ENCODE measurements around the gene CACNG4. TPM values are rescaled to one million over a fixed set of nuclear protein-coding genes. Genes with fewer than 3 reads are reported as not detected.
A peak's percentile ranks its signal among the peaks of the same experiment; 100 is the strongest.
"Not testable (repeated sequence)": the region's sequence is repeated elsewhere in the genome, so short reads cannot be mapped to it uniquely, and the experiment has no call there.

Gene CACNG4
- total RNA-seq, 4 donors from 2014 or later, result not detected

- Histone ChIP-seq H3K4me1 (peaks cover 4 to 11% of the 10 kb centered on the region in 2 donors), H3K27ac (no peak overlapping the region), H3K9me3 (no peaks in the 10 kb centered on the region), H3K36me3 (no peaks in the 10 kb centered on the region), H3K27me3 (peaks cover 9 to 10% (median 10%) of the 10 kb centered on the region in 3 donors), H3K4me3 (no peak overlapping the region)
- DNase-seq (no peak), ATAC-seq (no peak)
- in situ Hi-C loops (cut with MboI; ENCODE audit: low sequenced_read_pairs in 4 of 4), result no loop called here
- intact Hi-C loops (cut with DNase I; ENCODE audit: low total_unique reads), result loop anchor here (5.0 kb wide), 1 partner anchor 255 kb away; no protein-coding TSS in a partner anchor
- no peak for TF ChIP-seq CTCF (IDR thresholded peaks at IDR 0.05 in 4 of 5, conservative IDR thresholded peaks at IDR 0.05 in 1 of 5)
- TF ChIP-seq POLR2A (IDR thresholded peaks at IDR 0.05), result no peak
These were observed 7.4 kb downstream of the CACNG4 start for GRCh38 chr17:66971730-66972441.

- ATAC-seq; H3K27me3 ChIP-seq; H3K27ac ChIP-seq; in situ Hi-C loops (cut with MboI; ENCODE audit: low sequenced_read_pairs in 4 of 4); H3K4me3 ChIP-seq; DNase-seq; H3K36me3 ChIP-seq; H3K9me3 ChIP-seq: not testable (repeated sequence)
- peaks cover 7 to 17% of the 10 kb centered on the region in 2 donors for H3K4me1 ChIP-seq
- intact Hi-C loops (cut with DNase I; ENCODE audit: low total_unique reads), result loop anchor here (5.0 kb wide), 1 partner anchor 255 kb away; no protein-coding TSS in a partner anchor
These were observed 7.9 kb downstream of the CACNG4 start for GRCh38 chr17:66972442-66972830.

GRCh38 chr17:66975188-66975587 lies 10.7 kb downstream of the CACNG4 start:
- Histone ChIP-seq H3K4me1 (peaks cover 26 to 33% of the 10 kb centered on the region in 2 donors), H3K27me3 (no peaks in the 10 kb centered on the region), H3K9me3 (no peaks in the 10 kb centered on the region), H3K4me3 (no peak overlapping the region), H3K27ac (no peak overlapping the region), H3K36me3 (no peaks in the 10 kb centered on the region)
- intact Hi-C loops (cut with DNase I; ENCODE audit: low total_unique reads) (loop anchor here (5.0 kb wide), 1 partner anchor 58 kb away; no protein-coding TSS in a partner anchor), in situ Hi-C loops (cut with MboI; ENCODE audit: low sequenced_read_pairs in 4 of 4) (no loop called here)
- TF ChIP-seq CTCF (IDR thresholded peaks at IDR 0.05 in 4 of 5, conservative IDR thresholded peaks at IDR 0.05 in 1 of 5), result no peak
- no peak for TF ChIP-seq POLR2A (IDR thresholded peaks at IDR 0.05)
- DNase-seq (no peak), ATAC-seq (no peak)

GRCh38 chr17:66975614-66976378 lies 11.3 kb downstream of the CACNG4 start:
- H3K27me3 ChIP-seq, result no peaks in the 10 kb centered on the region
- ATAC-seq, result peak; percentile 32 to 46

More at GRCh38 chr17:66975614-66976378, 11.3 kb downstream of the CACNG4 start:
- Histone ChIP-seq H3K27ac (peak overlapping the region in 1 of 4 donors; percentile 41), H3K36me3 (no peaks in the 10 kb centered on the region), H3K9me3 (no peaks in the 10 kb centered on the region), H3K4me1 (peaks cover 26 to 33% of the 10 kb centered on the region in 2 donors), H3K4me3 (no peak overlapping the region)
- peak; percentile 20 to 45 for DNase-seq
- in situ Hi-C loops (cut with MboI; ENCODE audit: low sequenced_read_pairs in 4 of 4) (no loop called here), intact Hi-C loops (cut with DNase I; ENCODE audit: low total_unique reads) (loop anchor here (5.0 kb wide), 1 partner anchor 58 kb away; no protein-coding TSS in a partner anchor)
- TF ChIP-seq CTCF (IDR thresholded peaks at IDR 0.05 in 4 of 5, conservative IDR thresholded peaks at IDR 0.05 in 1 of 5) (peak in 2 of 5 experiments; percentile 11 to 22), POLR2A (IDR thresholded peaks at IDR 0.05) (no peak)
